MCF 10A (cell line): ENCODE measurements around the gene GFAP. TPM values are rescaled to one million over a fixed set of nuclear protein-coding genes. Genes with fewer than 3 reads are reported as not detected.
A peak's percentile ranks its signal among the peaks of the same experiment; 100 is the strongest.

Source experiments
- BruUV-seq: library from RNA; stranded (reverse); fragments of 400-500 nt; replicated peaks from 2 replicates; lab custom pipeline; 2021; lab: Mats Ljungman, UMichigan
- CTCF ChIA-PET: fragments of 300-600 bp; sonication (Branson Sonifier 250); formaldehyde crosslinking; extraction: SDS; loops from one replicate; lab custom pipeline; 2021; ENCODE audit warnings: antibody characterized with exemption, inconsistent platforms; lab: Yijun Ruan, JAX
- POLR2A ChIA-PET: fragments of 300-600, 350-650 bp; sonication (Branson Sonifier 250); formaldehyde crosslinking; extraction: SDS; loops from one replicate; lab custom pipeline; 2020; ENCODE audit warnings: antibody characterized with exemption, inconsistent platforms; lab: Yijun Ruan, JAX
- DNase-seq: peaks from one replicate; pipeline ENCODE4 v3.0.0-alpha.2; 2018; ENCODE audit not compliant: unreplicated experiment
- H3K27ac Mint-ChIP-seq: one replicate; pipeline ENCODE4 v1.8.0; 2022; ENCODE audit warnings: mild to moderate bottlenecking, low read depth, mixed read lengths; ENCODE audit not compliant: unreplicated experiment
- H3K27me3 Mint-ChIP-seq: one replicate; pipeline ENCODE4 v1.8.0; 2022; ENCODE audit warnings: mixed read lengths; ENCODE audit not compliant: insufficient read depth, unreplicated experiment
- H3K36me3 Mint-ChIP-seq: one replicate; pipeline ENCODE4 v1.8.0; 2022; ENCODE audit warnings: mild to moderate bottlenecking, moderate library complexity, mixed read lengths; ENCODE audit not compliant: insufficient read depth, unreplicated experiment
- H3K4me1 Mint-ChIP-seq: one replicate; pipeline ENCODE4 v1.8.0; 2022; ENCODE audit warnings: mixed read lengths; ENCODE audit not compliant: insufficient read depth, unreplicated experiment
- H3K4me3 Mint-ChIP-seq: one replicate; pipeline ENCODE4 v1.8.0; 2022; ENCODE audit warnings: mild to moderate bottlenecking, moderate library complexity, mixed read lengths; ENCODE audit not compliant: unreplicated experiment
- H3K9me3 Mint-ChIP-seq: one replicate; pipeline ENCODE4 v1.8.0; 2022; ENCODE audit warnings: mixed read lengths; ENCODE audit not compliant: unreplicated experiment
- CTCF ChIP-seq: fragments of 200-600 bp; IDR thresholded peaks from one replicate; pipeline ENCODE4 v1.8.0; 2022; ENCODE audit warnings: antibody characterized with exemption, mild to moderate bottlenecking; ENCODE audit not compliant: unreplicated experiment
- intact Hi-C: fragments of 100-400 bp; cut with micrococcal nuclease; formaldehyde crosslinking; loops from 2 replicates; pipeline ENCODE4 v1.14.1; 2022
- total RNA-seq: library from RNA; stranded (reverse); gene quantifications from 2 replicates; pipeline ENCODE4 v1.2.3, GENCODE V29; 2022

GFAP gene
- total RNA-seq, 1 experiment from 2014 or later = not detected

GRCh38 chr17:44915862-44916780 lies 821 bp upstream of the GFAP start:
- intact Hi-C loops = loop anchor here (5.0 kb wide), 1 partner anchor 216 kb away; the partner anchor contains the start of gene PLCD3
- no TSS peak for BruUV-seq
- peak; percentile 72 for DNase-seq
- no peak overlapping the region for H3K27ac Mint-ChIP-seq
- no peaks in the 10 kb centered on the region for H3K9me3 Mint-ChIP-seq
- H3K27me3 Mint-ChIP-seq = no peaks in the 10 kb centered on the region
- no peak for TF ChIP-seq CTCF
- H3K4me1 Mint-ChIP-seq = peaks cover 25% of the 10 kb centered on the region
- CTCF ChIA-PET = interaction anchor here (0.6 to 7.7 kb wide), 3 partner anchors 105 to 119 kb away, joined by 4 to 211 read pairs (median 15); no protein-coding TSS in a partner anchor
- H3K4me3 Mint-ChIP-seq = no peak overlapping the region
- POLR2A ChIA-PET = interaction anchor here (2.1 kb wide), 1 partner anchor 15 kb away, joined by 5 read pairs; no protein-coding TSS in a partner anchor
- no peaks in the 10 kb centered on the region for H3K36me3 Mint-ChIP-seq

- Mint-ChIP-seq H3K27me3 (no peaks in the 10 kb centered on the region), H3K9me3 (no peaks in the 10 kb centered on the region), H3K27ac (no peak overlapping the region), H3K4me1 (peaks cover 27% of the 10 kb centered on the region), H3K4me3 (no peak overlapping the region), H3K36me3 (no peaks in the 10 kb centered on the region)
- no TSS peak for BruUV-seq
- CTCF ChIA-PET = interaction anchor here (0.5 to 3.7 kb wide), 2 partner anchors 106 to 162 kb away, joined by 4 to 15 read pairs; no protein-coding TSS in a partner anchor
- no peak for TF ChIP-seq CTCF
- intact Hi-C loops = loop anchor here (5.0 kb wide), 1 partner anchor 218 kb away; the partner anchor contains the start of gene PLCD3
- no peak for DNase-seq
- POLR2A ChIA-PET = interaction anchor here (2.1 kb wide), 1 partner anchor 13 kb away, joined by 5 read pairs; no protein-coding TSS in a partner anchor
Measured at GRCh38 chr17:44914698-44915271, 515 bp downstream of the GFAP start.

- Mint-ChIP-seq H3K4me1 (peaks cover 34% of the 10 kb centered on the region), H3K4me3 (no peak overlapping the region), H3K9me3 (no peaks in the 10 kb centered on the region), H3K27ac (no peak overlapping the region), H3K36me3 (no peaks in the 10 kb centered on the region), H3K27me3 (no peaks in the 10 kb centered on the region)
- no TSS peak for BruUV-seq
- intact Hi-C loops = no loop called here
- ChIA-PET CTCF (interaction anchor here (0.5 to 3.7 kb wide), 2 partner anchors 107 to 277 kb away, joined by 3 to 15 read pairs; no protein-coding TSS in a partner anchor), POLR2A (interaction anchor here (2.1 kb wide), 1 partner anchor 13 kb away, joined by 5 read pairs; no protein-coding TSS in a partner anchor)
- TF ChIP-seq CTCF = no peak
- DNase-seq = no peak
Measured at GRCh38 chr17:44914148-44914547, 1.2 kb downstream of the GFAP start.
